Nephron progenitor cell (in vitro differentiated cells): ENCODE measurements around the gene SMAD4.

Experiments
- DNase-seq: peaks from one replicate; pipeline ENCODE4 v3.0.0; 2021
- H3K27ac Mint-ChIP-seq: 2 replicates; pipeline ENCODE4 v1.8.0; 2021; ENCODE audit warnings: mild to moderate bottlenecking, moderate library complexity, mixed read lengths
- H3K27me3 Mint-ChIP-seq: 2 replicates; pipeline ENCODE4 v1.8.0; 2021; ENCODE audit warnings: mild to moderate bottlenecking, low read depth, mixed read lengths; ENCODE audit not compliant: poor library complexity
- H3K36me3 Mint-ChIP-seq: 2 replicates; pipeline ENCODE4 v1.8.0; 2021; ENCODE audit warnings: low read depth, mixed read lengths
- H3K4me1 Mint-ChIP-seq: 2 replicates; pipeline ENCODE4 v1.8.0; 2021; ENCODE audit warnings: mixed read lengths
- H3K4me3 Mint-ChIP-seq: 2 replicates; pipeline ENCODE4 v1.8.0; 2021; ENCODE audit warnings: mild to moderate bottlenecking, moderate library complexity, mixed read lengths
- H3K9me3 Mint-ChIP-seq: 2 replicates; pipeline ENCODE4 v1.8.0; 2021; ENCODE audit warnings: mild to moderate bottlenecking, moderate library complexity, mixed read lengths
- TF ChIP-seq, protein P1 (sequence below): fragments of 200-600 bp; sonication (generic); IDR thresholded peaks from 2 replicates; pipeline ENCODE4 v1.5.0; 2021; ENCODE audit warnings: antibody characterized with exemption

Gene SMAD4

GRCh38 chr18:51128533-51128932 lies 98.5 kb downstream of the SMAD4 start:
- Mint-ChIP-seq H3K9me3 (peaks cover 4% of the 10 kb centered on the region), H3K27ac (no peak overlapping the region), H3K4me3 (no peak overlapping the region), H3K27me3 (no peaks in the 10 kb centered on the region), H3K36me3 (no peaks in the 10 kb centered on the region), H3K4me1 (no peaks in the 10 kb centered on the region)
- no peak for DNase-seq
- TF ChIP-seq, protein P1, sequence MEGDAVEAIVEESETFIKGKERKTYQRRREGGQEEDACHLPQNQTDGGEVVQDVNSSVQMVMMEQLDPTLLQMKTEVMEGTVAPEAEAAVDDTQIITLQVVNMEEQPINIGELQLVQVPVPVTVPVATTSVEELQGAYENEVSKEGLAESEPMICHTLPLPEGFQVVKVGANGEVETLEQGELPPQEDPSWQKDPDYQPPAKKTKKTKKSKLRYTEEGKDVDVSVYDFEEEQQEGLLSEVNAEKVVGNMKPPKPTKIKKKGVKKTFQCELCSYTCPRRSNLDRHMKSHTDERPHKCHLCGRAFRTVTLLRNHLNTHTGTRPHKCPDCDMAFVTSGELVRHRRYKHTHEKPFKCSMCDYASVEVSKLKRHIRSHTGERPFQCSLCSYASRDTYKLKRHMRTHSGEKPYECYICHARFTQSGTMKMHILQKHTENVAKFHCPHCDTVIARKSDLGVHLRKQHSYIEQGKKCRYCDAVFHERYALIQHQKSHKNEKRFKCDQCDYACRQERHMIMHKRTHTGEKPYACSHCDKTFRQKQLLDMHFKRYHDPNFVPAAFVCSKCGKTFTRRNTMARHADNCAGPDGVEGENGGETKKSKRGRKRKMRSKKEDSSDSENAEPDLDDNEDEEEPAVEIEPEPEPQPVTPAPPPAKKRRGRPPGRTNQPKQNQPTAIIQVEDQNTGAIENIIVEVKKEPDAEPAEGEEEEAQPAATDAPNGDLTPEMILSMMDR = no peak

DNA sequence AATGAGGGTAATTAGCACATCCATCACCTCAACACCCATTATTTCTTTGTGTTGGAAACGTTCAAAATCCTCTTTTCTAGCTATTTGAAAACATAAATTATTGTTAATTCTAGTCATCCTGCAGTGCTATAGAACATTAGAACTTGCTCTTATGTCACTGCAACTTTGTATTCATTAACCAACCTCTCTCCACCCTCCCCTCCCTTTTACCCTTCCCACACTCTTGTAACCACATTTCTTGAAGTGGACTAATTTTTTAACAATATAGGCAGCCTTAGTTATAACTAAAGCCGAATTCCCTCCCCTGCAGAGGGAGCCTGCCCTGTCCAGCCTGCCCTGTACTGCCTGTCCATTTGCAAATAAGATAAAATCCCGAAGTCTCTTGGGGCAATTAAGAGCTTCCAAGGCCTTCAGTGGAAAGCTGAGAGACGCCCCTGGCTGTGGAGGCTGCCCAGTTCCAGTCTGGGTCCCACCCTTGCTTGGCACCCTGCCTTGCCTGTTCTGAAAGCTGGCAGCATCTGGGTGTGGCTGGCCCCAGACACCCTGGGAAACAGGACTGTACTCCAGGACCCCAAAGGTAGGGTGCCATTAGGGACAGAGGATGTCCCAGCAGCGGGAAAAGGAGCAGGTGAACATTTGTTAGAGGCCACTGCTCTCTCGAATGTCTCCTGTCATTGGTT lies 102.4 kb downstream of the SMAD4 start:
- no peak for DNase-seq
- Mint-ChIP-seq H3K4me1 (no peaks in the 10 kb centered on the region), H3K36me3 (no peaks in the 10 kb centered on the region)

GRCh38 chr18:51133580-51134160 lies 103.7 kb downstream of the SMAD4 start:
- H3K27me3 Mint-ChIP-seq = no peaks in the 10 kb centered on the region
- no peak overlapping the region for H3K4me3 Mint-ChIP-seq
- no peak overlapping the region for H3K27ac Mint-ChIP-seq
- peaks cover 1% of the 10 kb centered on the region for H3K4me1 Mint-ChIP-seq
- no peaks in the 10 kb centered on the region for H3K36me3 Mint-ChIP-seq
- DNase-seq = no peak
- no peaks in the 10 kb centered on the region for H3K9me3 Mint-ChIP-seq
- TF ChIP-seq, protein P1 = no peak

More for the DNA sequence above, 102.4 kb downstream of the SMAD4 start:
- TF ChIP-seq, protein P1 = no peak
- Mint-ChIP-seq H3K27me3 (no peaks in the 10 kb centered on the region), H3K27ac (no peak overlapping the region), H3K4me3 (no peak overlapping the region), H3K9me3 (no peaks in the 10 kb centered on the region)
